ENCODE measurements around the gene AP4E1. TPM values are rescaled to one million over a fixed set of nuclear protein-coding genes. Genes with fewer than 3 reads are reported as not detected.

The AP4E1 gene
- total and polyA plus RNA-seq, 2 of the 8 experiments (the other 6 are each of a cell fraction or from before 2014, with no cell fraction given) = 1.4 to 10.9 TPM

DNA sequence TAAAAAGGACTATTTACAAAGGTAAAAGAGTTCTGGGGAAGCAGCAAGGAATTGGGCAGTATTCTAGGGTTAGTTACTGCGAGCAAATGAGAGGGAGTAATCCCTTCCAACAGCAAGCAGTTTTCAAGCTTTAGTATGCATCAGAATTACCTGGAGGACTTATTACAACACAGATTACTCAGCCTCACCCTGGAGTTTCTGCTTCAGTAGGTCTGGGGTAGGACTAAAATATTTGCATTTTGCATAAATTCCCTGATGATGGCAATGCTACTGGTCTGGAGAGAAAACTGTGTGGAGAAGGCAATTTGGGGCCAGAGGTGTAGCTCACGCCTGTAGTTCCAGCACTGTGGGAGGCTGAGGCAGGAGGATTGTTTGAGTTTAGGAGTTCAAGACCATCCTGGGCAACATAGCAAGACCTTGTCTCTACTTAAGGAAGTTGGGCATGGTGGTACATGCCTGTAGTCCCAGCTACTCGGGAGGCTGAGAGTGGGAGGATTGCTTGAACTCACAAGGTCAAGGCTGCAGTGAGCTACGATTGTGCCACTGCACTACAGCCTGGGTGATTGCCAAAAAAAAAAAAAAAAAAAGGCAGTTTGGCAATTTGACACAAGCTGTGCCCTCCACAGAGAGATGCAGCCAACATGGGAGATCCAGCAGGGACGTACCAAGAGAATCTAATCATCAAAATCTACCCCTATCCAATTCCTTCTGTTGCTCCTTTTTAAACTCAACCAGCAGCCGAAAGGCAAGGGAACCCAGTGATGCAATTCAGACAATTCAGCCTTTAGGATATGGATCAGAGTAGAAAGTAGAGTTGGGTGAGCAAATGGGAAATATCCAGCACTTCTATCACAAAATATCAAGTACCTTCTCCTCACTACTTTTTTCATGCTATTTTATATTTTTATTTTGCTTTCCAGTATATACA, 27.1 kb upstream of the AP4E1 start (continued):
- TF ChIP-seq USF2 (IDR thresholded peaks at IDR 0.05; ENCODE audit: low read length) = no peak
- no peak for TF ChIP-seq MAX (IDR thresholded peaks at IDR 0.05)
- no peak for TF ChIP-seq YY1 (IDR thresholded peaks at IDR 0.05; ENCODE audit: low read depth, low read length)
- no peak for TF ChIP-seq ASH2L (IDR thresholded peaks at IDR 0.05; ENCODE audit: low read length)
- TF ChIP-seq CHD2 (IDR thresholded peaks at IDR 0.05; ENCODE audit: low read length) = no peak
